GM23338 (cell line): Measurements from ENCODE around the gene KLK1. TPM values are rescaled to one million over a fixed set of nuclear protein-coding genes. Genes with fewer than 3 reads are reported as not detected.

ENCODE experiments used
- ATAC-seq: fragments of 200-7000 bp; cut with Tn5 transposase; 3 replicates; pipeline ENCODE4 v1.9.1; 2020
- DNase-seq: peaks from one replicate; pipeline ENCODE4 v3.0.0-alpha.2; 2015; ENCODE audit warnings: low spot score
- H2AFZ ChIP-seq: fragments of 200-600 bp; sonication (generic); 2 replicates; pipeline ENCODE4 v1.8.0; 2016; ENCODE audit warnings: antibody characterized with exemption, mild to moderate bottlenecking, moderate library complexity
- H3F3A ChIP-seq: fragments of 200-600 bp; sonication (generic); replicated peaks from 2 replicates; pipeline ENCODE4 v1.8.0; 2017; ENCODE audit warnings: antibody characterized with exemption, mixed run types, low read depth
- H3K27ac ChIP-seq: fragments of 200-600 bp; sonication (generic); 2 replicates; pipeline ENCODE4 v1.6.1; 2016; ENCODE audit warnings: low read depth
- H3K27me3 ChIP-seq: fragments of 200-600 bp; sonication (generic); 2 replicates; pipeline ENCODE4 v1.8.0; 2016; ENCODE audit warnings: mild to moderate bottlenecking, mixed run types, moderate library complexity; ENCODE audit not compliant: insufficient read depth
- H3K36me3 ChIP-seq: fragments of 200-600 bp; sonication (generic); 2 replicates; pipeline ENCODE4 v1.8.0; 2016; ENCODE audit warnings: mild to moderate bottlenecking; ENCODE audit not compliant: insufficient read depth
- H3K4me1 ChIP-seq: fragments of 200-600 bp; sonication (generic); 2 replicates; pipeline ENCODE4 v1.8.0; 2016; ENCODE audit warnings: mild to moderate bottlenecking, moderate library complexity; ENCODE audit not compliant: insufficient read depth
- H3K4me2 ChIP-seq: fragments of 200-600 bp; sonication (generic); 2 replicates; pipeline ENCODE4 v1.7.1; 2017; ENCODE audit warnings: mixed run types
- H3K4me3 ChIP-seq: fragments of 200-600 bp; sonication (generic); 2 replicates; pipeline ENCODE4 v1.6.1; 2016; ENCODE audit warnings: mixed run types
- H3K79me2 ChIP-seq: fragments of 200-600 bp; sonication (generic); replicated peaks from 2 replicates; pipeline ENCODE4 v1.8.0; 2017; ENCODE audit warnings: mild to moderate bottlenecking; ENCODE audit not compliant: insufficient read depth
- H3K9me2 ChIP-seq: fragments of 200-600 bp; sonication (generic); 2 replicates; pipeline ENCODE4 v1.8.0; 2017; ENCODE audit not compliant: insufficient read depth
- H4K20me1 ChIP-seq: fragments of 200-600 bp; sonication (generic); replicated peaks from 2 replicates; pipeline ENCODE4 v1.8.0; 2017; ENCODE audit warnings: mild to moderate bottlenecking; ENCODE audit not compliant: insufficient read depth
- H3K27ac Mint-ChIP-seq: 2 replicates; pipeline ENCODE4 v1.8.0; 2020; ENCODE audit warnings: inconsistent platforms, mild to moderate bottlenecking, moderate library complexity, mixed read lengths
- H3K27me3 Mint-ChIP-seq: 3 replicates; pipeline ENCODE4 v1.8.0; 2022; ENCODE audit warnings: low read depth, mild to moderate bottlenecking, moderate library complexity, mixed read lengths, inconsistent platforms; ENCODE audit not compliant: insufficient read depth, poor library complexity
- H3K36me3 Mint-ChIP-seq: 3 replicates; pipeline ENCODE4 v1.8.0; 2021; ENCODE audit warnings: low read depth, mild to moderate bottlenecking, inconsistent platforms, moderate library complexity, mixed read lengths
- H3K4me1 Mint-ChIP-seq: 3 replicates; pipeline ENCODE4 v1.8.0; 2020; ENCODE audit warnings: mild to moderate bottlenecking, inconsistent platforms, mixed read lengths
- H3K4me3 Mint-ChIP-seq: 3 replicates; pipeline ENCODE4 v1.8.0; 2021; ENCODE audit warnings: moderate library complexity, mild to moderate bottlenecking, inconsistent platforms, mixed read lengths
- H3K9me3 Mint-ChIP-seq: 3 replicates; pipeline ENCODE4 v1.8.0; 2020; ENCODE audit warnings: moderate library complexity, mild to moderate bottlenecking, inconsistent platforms, mixed read lengths
- CREB1 ChIP-seq: fragments of 250-450 bp; sonication (Bioruptor Pico); IDR thresholded peaks from 2 replicates; pipeline ENCODE4 v1.5.0; 2020; ENCODE audit warnings: low read depth, mild to moderate bottlenecking, moderate library complexity
- EZH2 ChIP-seq: fragments of 200-600 bp; sonication (generic); IDR thresholded peaks from one replicate; pipeline ENCODE4 v1.8.0; 2017; ENCODE audit warnings: antibody characterized with exemption, mild to moderate bottlenecking, low read depth; ENCODE audit not compliant: unreplicated experiment
- JUNB ChIP-seq: IDR thresholded peaks from one replicate; pipeline ENCODE4 v1.6.1; 2016; ENCODE audit warnings: antibody characterized with exemption; ENCODE audit not compliant: unreplicated experiment
- NANOG ChIP-seq: IDR thresholded peaks from 2 replicates; pipeline ENCODE4 v1.6.1; 2016; ENCODE audit warnings: antibody characterized with exemption, borderline replicate concordance
- polyA plus RNA-seq: library from polyadenylated mRNA; unstranded; fragments of >200 nt; fragmentation: Nextera tagmentation; extraction: Ambion mirVana; gene quantifications from 2 replicates; pipeline ENCODE4 v1.2.1, GENCODE V29; 2016
- total RNA-seq: library from RNA; depleted of rRNA; stranded (reverse); fragments of >200 nt; shearing (Covaris generic); gene quantifications from 2 replicates; pipeline ENCODE4 v1.2.3, GENCODE V29; 2014
- TF ChIP-seq, protein P1 (sequence below): fragments of 250-450 bp; sonication (Bioruptor Pico); IDR thresholded peaks from 2 replicates; pipeline ENCODE4 v1.5.0; 2020; ENCODE audit warnings: mild to moderate bottlenecking, moderate library complexity
- TF ChIP-seq, protein P2 (sequence below): IDR thresholded peaks from one replicate; pipeline ENCODE4 v1.6.1; 2018; ENCODE audit warnings: antibody characterized with exemption; ENCODE audit not compliant: unreplicated experiment
- TF ChIP-seq, protein P3 (sequence below): IDR thresholded peaks from 2 replicates; pipeline ENCODE4 v1.6.1; 2016; ENCODE audit warnings: antibody characterized with exemption

Gene KLK1
- total and polyA plus RNA-seq, 2 experiments from 2014 or later, result 0.31 to 3.0 TPM

DNA sequence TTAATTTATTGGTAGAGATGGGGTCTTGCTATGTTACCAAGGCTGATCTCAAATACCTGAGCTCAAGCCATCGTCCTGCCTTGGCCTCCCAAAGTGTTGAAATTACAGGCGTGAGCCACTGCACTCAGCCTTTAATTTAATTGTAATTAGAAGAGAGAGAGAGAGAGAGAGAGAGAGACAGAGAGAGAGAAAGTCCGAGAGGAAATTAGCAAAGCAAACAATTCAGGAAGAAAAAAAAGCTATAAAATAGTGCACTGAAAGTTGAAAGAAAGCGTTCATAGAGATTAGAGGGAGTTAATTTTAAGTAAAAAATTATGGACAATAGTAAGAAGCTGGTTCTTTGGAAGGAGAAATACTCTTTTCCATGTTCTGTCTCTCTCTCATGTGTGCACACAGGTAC lies 46.3 kb downstream of the KLK1 start (continued):
- TF ChIP-seq, protein P1, sequence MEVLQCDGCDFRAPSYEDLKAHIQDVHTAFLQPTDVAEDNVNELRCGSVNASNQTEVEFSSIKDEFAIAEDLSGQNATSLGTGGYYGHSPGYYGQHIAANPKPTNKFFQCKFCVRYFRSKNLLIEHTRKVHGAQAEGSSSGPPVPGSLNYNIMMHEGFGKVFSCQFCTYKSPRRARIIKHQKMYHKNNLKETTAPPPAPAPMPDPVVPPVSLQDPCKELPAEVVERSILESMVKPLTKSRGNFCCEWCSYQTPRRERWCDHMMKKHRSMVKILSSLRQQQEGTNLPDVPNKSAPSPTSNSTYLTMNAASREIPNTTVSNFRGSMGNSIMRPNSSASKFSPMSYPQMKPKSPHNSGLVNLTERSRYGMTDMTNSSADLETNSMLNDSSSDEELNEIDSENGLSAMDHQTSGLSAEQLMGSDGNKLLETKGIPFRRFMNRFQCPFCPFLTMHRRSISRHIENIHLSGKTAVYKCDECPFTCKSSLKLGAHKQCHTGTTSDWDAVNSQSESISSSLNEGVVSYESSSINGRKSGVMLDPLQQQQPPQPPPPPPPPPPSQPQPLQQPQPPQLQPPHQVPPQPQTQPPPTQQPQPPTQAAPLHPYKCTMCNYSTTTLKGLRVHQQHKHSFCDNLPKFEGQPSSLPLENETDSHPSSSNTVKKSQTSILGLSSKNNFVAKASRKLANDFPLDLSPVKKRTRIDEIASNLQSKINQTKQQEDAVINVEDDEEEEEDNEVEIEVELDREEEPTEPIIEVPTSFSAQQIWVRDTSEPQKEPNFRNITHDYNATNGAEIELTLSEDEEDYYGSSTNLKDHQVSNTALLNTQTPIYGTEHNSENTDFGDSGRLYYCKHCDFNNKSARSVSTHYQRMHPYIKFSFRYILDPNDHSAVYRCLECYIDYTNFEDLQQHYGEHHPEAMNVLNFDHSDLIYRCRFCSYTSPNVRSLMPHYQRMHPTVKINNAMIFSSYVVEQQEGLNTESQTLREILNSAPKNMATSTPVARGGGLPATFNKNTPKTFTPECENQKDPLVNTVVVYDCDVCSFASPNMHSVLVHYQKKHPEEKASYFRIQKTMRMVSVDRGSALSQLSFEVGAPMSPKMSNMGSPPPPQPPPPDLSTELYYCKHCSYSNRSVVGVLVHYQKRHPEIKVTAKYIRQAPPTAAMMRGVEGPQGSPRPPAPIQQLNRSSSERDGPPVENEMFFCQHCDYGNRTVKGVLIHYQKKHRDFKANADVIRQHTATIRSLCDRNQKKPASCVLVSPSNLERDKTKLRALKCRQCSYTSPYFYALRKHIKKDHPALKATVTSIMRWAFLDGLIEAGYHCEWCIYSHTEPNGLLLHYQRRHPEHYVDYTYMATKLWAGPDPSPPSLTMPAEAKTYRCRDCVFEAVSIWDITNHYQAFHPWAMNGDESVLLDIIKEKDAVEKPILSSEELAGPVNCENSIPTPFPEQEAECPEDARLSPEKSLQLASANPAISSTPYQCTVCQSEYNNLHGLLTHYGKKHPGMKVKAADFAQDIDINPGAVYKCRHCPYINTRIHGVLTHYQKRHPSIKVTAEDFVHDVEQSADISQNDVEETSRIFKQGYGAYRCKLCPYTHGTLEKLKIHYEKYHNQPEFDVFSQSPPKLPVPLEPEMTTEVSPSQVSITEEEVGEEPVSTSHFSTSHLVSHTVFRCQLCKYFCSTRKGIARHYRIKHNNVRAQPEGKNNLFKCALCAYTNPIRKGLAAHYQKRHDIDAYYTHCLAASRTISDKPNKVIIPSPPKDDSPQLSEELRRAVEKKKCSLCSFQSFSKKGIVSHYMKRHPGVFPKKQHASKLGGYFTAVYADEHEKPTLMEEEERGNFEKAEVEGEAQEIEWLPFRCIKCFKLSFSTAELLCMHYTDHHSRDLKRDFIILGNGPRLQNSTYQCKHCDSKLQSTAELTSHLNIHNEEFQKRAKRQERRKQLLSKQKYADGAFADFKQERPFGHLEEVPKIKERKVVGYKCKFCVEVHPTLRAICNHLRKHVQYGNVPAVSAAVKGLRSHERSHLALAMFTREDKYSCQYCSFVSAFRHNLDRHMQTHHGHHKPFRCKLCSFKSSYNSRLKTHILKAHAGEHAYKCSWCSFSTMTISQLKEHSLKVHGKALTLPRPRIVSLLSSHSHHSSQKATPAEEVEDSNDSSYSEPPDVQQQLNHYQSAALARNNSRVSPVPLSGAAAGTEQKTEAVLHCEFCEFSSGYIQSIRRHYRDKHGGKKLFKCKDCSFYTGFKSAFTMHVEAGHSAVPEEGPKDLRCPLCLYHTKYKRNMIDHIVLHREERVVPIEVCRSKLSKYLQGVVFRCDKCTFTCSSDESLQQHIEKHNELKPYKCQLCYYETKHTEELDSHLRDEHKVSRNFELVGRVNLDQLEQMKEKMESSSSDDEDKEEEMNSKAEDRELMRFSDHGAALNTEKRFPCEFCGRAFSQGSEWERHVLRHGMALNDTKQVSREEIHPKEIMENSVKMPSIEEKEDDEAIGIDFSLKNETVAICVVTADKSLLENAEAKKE, result no peak
- TF ChIP-seq CREB1 (CRISPR knock-in tag) (no peak), NANOG (no peak), EZH2 (no peak), JUNB (no peak)

DNA sequence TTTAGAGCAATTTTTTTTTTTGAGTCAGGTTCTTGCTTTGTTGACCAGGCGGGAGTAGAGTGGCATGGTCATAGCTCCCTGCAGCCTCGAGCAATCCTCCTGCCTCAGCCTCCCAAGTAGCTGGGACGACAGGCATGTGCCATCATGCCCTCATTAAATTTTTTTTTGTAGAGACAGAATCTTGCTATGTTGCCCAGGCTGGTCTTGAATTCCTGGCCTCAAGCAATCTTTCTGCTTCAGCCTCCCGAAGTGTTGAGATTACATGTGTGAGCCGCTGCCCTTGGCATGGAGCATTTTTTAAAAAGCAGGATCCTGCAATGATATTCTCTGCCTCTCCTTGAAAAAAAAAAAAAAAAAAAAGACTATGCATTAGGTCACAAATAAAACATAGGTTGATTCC lies 47.5 kb downstream of the KLK1 start:
- Histone ChIP-seq H3K36me3 (no peaks in the 10 kb centered on the region), H3K79me2 (no peaks in the 10 kb centered on the region), H3K9me2 (no peaks in the 10 kb centered on the region), H3K27ac (no peak overlapping the region), H3K4me1 (peaks cover 13% of the 10 kb centered on the region), H3K4me2 (no peak overlapping the region), H3K4me3 (no peak overlapping the region), H4K20me1 (no peaks in the 10 kb centered on the region), H2AFZ (no peak overlapping the region), H3K27me3 (peaks cover 75% of the 10 kb centered on the region), H3F3A (peaks cover 4% of the 10 kb centered on the region)
- Mint-ChIP-seq H3K4me3 (no peak overlapping the region), H3K27me3 (peaks cover 10% of the 10 kb centered on the region), H3K27ac (no peak overlapping the region), H3K36me3 (peaks cover 33% of the 10 kb centered on the region), H3K4me1 (no peaks in the 10 kb centered on the region), H3K9me3 (peaks cover 96% of the 10 kb centered on the region)
- ATAC-seq, result no peak
- DNase-seq, result no peak
- TF ChIP-seq, protein P2, sequence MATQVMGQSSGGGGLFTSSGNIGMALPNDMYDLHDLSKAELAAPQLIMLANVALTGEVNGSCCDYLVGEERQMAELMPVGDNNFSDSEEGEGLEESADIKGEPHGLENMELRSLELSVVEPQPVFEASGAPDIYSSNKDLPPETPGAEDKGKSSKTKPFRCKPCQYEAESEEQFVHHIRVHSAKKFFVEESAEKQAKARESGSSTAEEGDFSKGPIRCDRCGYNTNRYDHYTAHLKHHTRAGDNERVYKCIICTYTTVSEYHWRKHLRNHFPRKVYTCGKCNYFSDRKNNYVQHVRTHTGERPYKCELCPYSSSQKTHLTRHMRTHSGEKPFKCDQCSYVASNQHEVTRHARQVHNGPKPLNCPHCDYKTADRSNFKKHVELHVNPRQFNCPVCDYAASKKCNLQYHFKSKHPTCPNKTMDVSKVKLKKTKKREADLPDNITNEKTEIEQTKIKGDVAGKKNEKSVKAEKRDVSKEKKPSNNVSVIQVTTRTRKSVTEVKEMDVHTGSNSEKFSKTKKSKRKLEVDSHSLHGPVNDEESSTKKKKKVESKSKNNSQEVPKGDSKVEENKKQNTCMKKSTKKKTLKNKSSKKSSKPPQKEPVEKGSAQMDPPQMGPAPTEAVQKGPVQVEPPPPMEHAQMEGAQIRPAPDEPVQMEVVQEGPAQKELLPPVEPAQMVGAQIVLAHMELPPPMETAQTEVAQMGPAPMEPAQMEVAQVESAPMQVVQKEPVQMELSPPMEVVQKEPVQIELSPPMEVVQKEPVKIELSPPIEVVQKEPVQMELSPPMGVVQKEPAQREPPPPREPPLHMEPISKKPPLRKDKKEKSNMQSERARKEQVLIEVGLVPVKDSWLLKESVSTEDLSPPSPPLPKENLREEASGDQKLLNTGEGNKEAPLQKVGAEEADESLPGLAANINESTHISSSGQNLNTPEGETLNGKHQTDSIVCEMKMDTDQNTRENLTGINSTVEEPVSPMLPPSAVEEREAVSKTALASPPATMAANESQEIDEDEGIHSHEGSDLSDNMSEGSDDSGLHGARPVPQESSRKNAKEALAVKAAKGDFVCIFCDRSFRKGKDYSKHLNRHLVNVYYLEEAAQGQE, result no peak
- TF ChIP-seq, protein P3, sequence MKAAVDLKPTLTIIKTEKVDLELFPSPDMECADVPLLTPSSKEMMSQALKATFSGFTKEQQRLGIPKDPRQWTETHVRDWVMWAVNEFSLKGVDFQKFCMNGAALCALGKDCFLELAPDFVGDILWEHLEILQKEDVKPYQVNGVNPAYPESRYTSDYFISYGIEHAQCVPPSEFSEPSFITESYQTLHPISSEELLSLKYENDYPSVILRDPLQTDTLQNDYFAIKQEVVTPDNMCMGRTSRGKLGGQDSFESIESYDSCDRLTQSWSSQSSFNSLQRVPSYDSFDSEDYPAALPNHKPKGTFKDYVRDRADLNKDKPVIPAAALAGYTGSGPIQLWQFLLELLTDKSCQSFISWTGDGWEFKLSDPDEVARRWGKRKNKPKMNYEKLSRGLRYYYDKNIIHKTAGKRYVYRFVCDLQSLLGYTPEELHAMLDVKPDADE, result no peak
- TF ChIP-seq CREB1 (CRISPR knock-in tag), result no peak
